Sciatic nerve (tissue), 2 donors: Measurements from ENCODE around the gene CEP112. TPM values are rescaled to one million over a fixed set of nuclear protein-coding genes. Genes with fewer than 3 reads are reported as not detected.

Source experiments
- ATAC-seq: fragments of 200-7000 bp; cut with Tn5 transposase; one replicate; pipeline ENCODE4 v1.9.1; 2020; ENCODE audit warnings: mild to moderate bottlenecking, moderate library complexity
- DNase-seq: peaks from one replicate; pipeline ENCODE4 v3.0.0-alpha.2; 2020; ENCODE audit warnings: low spot score
- intact Hi-C: fragments of 100-400 bp; cut with DNase I; formaldehyde crosslinking; loops from one replicate; pipeline ENCODE4 v1.14.2; 2022
- total RNA-seq: library from RNA; stranded (reverse); fragmentation: NEBNext Ultra II Directional; extraction: Animal tissue kit (Norgen Biotek cat#: 25700); gene quantifications from one replicate; pipeline ENCODE4 v1.2.1, GENCODE V29; 2021
- donor health status: DM: no; HTN: no; CAD: no.
- donor health status: DM: no; HTN: no; CAD: no.

CEP112 gene
- total RNA-seq, 1 donor from 2014 or later = 64.9 TPM

DNA sequence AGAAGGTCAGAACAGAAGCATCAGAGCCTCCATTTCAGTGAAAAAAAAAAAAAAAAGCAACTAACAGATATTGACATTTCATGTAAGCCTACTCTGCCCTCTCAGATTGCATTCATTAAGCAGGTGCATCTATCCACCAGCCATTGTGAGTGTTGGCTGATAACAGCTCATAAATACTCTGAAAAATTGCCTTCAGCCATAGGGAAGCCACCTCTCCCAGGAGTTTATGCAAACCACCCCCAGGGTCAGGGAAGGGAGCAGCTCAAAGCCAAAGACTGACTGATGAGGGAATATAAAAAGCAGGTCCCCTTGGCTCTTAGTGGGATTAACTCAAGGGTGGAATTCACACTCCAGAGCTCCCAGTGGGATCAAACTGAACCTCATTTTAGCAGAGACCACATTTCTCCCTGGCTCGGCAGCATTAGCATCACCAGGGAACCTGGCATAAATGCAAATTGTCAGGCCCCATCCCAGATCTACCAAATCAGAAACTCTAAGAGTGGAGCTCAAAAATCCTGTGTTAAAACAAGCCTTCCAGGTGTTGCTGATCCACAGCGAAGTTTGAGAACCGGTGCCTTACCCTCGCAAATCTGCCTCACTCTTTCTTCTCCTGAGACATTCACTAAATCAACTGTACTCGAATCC lies 23.1 kb upstream of the CEP112 start:
- ATAC-seq (no peak), DNase-seq (no peak)
- intact Hi-C loops = no loop called here

DNA sequence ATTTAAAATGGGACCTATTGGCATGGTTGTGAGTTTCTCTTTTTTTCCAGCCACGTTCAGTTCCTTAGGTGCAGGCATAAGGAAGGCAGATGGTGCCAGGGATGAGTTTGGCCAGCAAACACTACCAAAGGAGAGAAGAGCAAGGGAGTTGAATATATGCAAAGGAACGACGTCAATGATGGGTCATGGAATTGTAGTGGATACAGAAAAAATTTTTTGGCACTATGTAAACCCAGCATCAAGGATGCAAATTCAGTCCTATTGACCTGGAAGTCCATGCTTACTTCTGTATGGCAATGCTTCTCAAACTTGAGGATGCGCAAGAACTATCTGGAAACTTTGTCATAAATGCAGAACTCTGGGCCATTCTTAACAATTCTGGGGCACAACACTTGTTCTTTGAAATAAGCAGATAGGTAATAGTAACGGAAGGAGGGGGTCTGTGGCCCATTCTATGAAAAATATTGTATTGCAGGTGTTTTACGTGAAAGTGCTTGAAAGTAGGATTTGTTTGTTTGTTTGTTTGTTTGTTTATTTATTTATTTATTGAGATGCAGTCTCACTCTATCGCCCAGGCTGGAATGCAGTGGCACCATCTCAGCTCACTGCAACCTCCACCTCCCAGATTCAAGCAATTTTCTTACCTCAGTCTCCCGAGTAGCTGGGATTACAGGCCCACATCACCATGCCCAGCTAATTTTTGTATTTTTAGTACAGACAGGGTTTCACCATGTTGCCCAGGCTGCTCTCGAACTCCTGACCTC lies 19.3 kb upstream of the CEP112 start:
- intact Hi-C loops = no loop called here
- no peak for DNase-seq
- ATAC-seq = no peak

DNA sequence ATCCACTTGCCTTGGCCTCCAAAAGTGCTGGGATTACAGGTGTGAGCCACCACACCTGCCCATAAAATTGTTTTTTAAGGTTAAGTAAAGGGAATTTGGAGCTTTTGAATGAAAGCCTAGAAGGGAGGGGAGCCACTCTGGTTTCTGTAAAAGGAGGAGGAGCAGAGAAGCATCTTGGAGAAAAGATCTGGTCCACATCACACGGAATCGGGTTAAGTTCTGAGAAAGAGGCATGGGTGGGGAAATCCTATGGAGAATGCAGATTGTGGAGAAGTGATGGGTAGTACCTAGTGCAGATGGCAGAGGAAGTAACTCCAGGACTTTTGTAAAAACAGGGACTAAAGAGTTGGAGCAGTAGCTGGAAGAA lies 18.3 kb upstream of the CEP112 start:
- intact Hi-C loops = no loop called here
- DNase-seq (no peak), ATAC-seq (no peak)

DNA sequence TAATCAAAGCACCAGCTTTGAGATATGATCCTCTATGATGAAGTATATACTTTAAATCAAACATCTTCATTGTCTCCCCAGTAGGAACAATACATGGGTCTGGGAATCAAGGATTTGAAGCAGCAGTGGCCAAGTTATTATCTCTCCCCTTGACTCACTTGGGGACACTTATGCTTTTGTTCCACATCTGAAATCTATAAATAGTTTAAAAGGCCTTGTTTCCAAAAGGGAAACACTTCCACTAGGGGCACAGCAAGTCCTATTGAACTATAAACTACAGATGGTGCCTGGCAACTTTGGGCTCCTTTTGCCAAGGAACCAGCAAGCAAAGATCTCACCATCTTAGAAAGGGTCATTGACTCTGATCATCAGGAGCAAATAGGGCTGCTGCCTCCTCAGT lies 16.0 kb upstream of the CEP112 start:
- no peak for ATAC-seq
- intact Hi-C loops = loop anchor here (5.0 kb wide), 1 partner anchor 381 kb away; no protein-coding TSS in a partner anchor
- no peak for DNase-seq

DNA sequence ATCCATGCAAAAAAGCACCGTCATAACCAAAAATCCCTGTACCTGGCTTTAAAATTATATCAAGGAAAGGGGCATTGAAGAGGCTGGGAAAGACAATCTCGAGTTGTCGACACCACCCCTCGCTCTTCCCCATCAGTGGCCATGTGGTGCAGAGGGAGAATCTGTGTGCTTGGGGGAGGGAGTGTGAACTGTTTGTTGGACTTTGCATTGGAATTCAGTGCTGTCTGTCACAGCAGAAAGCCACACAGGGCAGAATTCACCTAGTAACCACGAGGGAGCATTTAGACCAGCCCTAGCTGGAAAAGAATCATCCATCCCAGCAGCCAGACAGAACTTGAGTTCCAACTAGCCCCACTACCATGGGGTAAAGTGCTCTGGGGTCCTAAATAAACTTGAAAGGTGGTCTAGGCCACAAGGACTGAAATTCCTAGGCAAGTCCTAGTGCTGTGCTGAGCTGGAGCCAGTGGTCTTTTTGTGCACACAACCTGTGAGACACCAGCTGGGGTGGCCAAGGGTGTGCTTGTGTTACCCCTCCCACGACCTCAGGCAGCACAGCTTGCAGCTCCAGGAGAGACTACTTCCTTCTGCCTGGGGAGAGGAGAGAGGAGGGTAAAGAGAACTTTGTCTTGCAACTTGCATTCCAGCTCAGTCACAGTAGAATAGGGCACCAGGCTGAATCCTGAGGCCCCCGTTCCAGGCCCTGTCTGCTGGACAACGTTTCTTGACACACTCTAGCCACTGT lies 11.5 kb upstream of the CEP112 start:
- ATAC-seq (no peak), DNase-seq (no peak)
- intact Hi-C loops = no loop called here

DNA sequence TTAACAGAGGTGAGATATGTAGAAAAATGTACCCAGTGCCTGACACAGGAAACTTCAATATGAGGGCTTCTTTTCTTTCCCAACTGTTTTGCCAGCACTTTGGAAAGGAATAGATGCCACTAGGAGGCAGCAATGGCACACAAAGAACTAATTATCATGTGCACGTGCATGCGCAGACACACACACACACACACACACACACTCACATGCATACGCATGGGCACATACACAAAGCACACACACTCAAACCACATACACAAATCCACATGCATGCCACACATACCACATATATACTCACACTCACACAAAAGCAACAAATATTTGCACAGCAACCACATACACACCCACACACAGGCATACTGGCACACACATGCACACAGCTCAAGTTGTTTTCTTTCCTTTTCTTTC lies 8.8 kb upstream of the CEP112 start:
- intact Hi-C loops = no loop called here
- DNase-seq (no peak), ATAC-seq (peak; percentile 69)

DNA sequence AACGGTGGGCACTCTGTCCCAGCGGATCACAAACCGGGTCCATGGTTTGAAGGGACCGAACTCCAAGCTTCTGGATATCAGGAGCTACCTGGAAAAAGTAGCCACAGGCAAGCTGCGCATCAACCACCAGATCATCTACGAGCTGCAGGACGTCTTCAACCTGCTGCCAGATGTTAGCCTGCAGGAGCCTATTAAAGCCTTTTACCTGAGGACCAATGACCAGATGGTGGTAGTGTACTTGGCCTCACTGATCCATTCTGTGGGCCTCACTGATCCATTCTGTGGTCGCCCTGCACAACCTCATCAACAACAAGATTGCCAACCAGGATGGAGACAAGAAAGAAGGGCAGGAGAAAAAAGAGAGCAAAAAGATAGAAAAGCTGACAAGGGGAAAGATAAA lies 6.3 kb upstream of the CEP112 start:
- ATAC-seq = no peak
- intact Hi-C loops = no loop called here
- DNase-seq = no peak

DNA sequence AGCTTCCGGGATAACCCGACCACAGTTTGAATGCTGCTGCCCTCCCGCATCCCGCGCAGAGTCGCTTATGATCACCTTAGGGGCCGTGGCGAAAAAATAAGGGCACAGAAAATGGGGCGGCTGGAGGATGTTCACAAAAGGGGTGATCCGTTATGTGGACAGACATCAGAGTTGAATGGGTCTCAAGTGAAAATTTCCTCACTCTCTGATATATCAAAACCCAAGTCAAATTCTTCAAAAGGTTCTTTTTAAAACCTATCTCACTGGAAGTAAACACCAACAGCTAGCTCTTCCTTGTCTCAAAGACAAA lies 400 bp upstream of the CEP112 start:
- ATAC-seq (peak; percentile 56), DNase-seq (no peak)
- intact Hi-C loops = no loop called here

DNA sequence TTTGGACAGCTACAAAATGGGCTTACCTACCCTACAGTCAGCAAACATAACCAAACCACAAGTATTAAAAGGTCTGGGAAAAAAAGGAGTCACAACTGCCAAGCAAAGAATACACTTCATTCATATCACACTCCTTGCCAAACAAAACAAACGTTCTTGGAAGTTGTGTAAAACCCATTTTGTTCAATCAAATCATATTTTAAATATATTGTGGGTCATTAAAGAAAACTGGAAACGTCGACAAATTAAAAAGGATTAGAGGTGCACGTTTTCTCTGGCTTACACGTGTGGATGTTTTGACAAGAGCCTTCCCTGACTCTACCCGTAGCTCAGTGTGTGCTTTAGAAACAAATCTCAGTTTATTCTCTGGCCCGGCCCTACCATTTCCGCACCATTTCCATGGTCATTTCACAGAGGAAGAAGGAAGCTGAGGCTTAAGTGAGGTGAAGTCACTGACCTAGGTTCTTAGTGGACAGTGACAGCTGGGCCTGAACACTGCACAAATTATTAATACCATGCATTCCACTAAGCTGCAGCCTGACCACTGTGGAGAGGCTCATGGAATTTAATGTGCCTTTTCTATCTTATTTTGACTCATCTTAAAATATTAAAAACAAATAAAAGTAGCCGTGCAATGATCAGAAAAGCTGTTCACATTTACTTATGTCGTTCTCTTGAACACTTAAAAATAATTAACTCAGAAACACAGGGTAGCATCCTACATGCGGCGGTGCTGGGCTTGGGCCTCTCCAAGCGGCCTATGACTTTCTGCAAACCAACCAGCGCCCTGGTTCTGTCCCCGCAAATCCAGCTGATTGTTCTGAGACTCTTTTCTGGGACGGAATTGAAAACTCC lies 968 bp downstream of the CEP112 start:
- ATAC-seq (peak; percentile 56), DNase-seq (no peak)
- intact Hi-C loops = no loop called here

DNA sequence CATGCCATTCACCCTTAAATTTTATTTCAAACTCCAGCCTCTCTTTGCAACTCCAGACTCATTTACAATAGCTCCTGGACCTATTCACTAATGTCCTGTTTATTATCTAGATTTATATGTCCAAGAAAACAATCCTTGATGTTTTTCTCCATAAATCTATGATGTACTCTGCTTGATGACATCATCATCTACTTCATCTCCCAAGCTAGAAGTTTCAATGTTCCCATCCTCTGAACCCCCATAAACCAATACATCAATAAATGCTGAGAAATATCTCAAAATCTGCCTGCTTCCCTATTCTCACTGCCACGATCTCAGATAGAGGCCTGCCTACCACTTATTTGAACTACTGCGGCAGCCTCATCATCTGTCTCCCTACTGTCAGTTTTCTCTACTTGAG lies 4.2 kb downstream of the CEP112 start:
- DNase-seq = no peak
- ATAC-seq = no peak
- intact Hi-C loops = no loop called here

DNA sequence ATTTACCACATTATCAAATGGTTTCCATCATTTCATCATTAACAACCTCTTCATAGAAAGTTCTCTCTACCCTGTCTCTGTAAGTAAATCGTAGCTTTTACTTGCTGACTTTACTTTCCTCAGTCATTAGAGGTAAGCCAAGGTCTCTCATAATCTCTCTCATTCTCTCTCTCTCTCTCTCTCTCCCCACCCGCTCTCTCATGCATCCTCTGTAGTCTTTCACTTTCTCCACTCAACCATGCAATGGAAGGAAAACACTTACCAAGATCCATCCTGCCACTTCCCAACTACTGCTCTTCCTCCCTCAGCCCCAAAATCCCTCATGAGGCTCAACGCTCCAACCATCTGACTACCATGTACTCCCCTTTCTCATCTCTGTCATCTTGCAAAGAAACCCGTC lies 6.1 kb downstream of the CEP112 start:
- ATAC-seq (no peak), DNase-seq (no peak)
- intact Hi-C loops = no loop called here

DNA sequence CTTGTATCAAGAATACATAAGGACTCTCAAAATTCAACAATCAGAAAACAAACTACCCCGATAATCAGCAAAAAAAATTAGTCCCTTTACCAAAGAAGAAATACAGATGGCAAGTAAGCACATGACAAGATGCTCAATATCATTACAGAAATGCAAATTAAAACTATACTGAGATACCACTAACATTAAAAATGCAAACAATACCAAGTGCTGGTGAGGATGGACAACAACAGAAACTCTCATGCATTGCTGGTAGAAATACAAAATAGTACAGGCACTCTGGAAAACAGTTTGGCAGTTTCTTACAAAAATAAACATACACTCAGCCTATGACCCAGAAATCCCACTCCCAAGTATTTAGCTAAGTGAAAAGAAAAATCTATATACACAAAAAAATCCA lies 7.5 kb downstream of the CEP112 start:
- ATAC-seq = no peak
- no peak for DNase-seq
- intact Hi-C loops = no loop called here

DNA sequence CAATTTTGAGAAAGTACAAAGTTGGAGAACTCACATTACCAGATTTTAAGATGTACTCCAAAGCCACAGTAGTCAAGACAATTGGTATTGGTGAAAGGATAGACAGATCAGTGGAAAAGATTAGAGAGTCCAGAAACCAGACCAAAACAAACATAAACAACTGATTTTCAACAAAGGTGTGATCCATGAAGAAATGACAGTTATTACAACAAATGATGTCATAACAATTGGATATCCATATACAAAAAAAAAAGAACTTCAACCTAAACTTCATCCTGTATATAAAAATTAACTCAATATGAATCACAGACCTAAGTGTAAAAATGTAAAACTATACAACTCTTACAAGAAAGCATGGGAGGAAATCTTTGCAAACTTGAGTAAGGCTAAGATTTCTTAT lies 8.4 kb downstream of the CEP112 start:
- intact Hi-C loops = no loop called here
- ATAC-seq = no peak
- no peak for DNase-seq

DNA sequence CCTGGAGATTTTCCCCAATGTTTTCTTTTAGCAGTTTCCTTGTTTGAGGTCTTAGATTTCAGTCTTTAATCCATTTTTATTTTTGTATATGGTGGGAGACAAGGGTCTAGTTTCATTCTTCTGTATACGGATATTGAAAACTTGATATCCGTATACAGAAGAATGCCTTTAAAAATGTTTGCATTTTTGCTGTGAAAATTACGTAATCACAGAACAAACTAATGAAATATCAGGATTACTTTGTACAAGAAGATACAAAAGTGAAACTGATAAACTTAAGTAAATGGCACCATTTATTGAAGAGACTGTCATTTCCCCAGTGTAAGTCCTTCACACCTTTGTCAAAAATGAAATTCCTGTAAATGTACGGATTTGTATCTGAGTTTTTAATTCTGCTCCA lies 13.3 kb downstream of the CEP112 start:
- DNase-seq = no peak
- ATAC-seq = no peak
- intact Hi-C loops = no loop called here

DNA sequence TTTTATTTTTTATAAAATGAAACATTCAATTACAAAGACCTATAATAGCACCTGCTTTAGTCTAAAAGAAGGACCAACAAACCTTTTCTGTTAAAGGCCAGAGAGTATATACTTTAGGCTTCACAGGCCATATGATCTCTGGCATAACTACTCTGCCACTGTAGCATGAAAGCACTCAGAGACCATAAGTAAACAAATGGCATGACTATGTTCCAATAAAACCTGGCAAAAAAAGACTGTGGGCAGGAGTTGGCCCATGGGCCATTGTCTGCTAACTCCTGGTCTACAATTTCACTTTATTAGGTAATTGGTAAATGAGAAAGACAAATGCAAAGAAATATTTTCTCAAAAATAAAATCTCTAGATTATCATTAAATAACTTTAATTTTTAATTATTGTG lies 14.9 kb downstream of the CEP112 start:
- ATAC-seq (no peak), DNase-seq (no peak)
- intact Hi-C loops = no loop called here

DNA sequence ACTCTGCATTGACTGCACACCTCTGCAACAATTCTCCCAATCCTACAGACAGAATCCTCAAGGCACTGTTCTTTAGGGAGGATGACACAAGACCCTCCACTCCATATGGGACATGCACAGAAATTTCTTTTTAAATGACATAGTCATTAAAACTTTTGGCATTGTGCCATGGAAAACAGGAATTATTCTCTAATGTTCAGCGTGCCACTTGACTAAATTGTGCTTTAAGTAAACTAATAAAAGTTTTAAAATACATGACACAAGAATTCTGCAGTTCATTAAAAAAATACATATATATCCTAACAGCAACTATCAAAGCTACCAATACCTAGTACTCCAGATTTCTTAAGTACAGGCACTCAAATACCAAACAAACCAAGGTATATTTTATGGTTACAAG lies 16.0 kb downstream of the CEP112 start:
- DNase-seq (no peak), ATAC-seq (no peak)
- intact Hi-C loops = no loop called here

DNA sequence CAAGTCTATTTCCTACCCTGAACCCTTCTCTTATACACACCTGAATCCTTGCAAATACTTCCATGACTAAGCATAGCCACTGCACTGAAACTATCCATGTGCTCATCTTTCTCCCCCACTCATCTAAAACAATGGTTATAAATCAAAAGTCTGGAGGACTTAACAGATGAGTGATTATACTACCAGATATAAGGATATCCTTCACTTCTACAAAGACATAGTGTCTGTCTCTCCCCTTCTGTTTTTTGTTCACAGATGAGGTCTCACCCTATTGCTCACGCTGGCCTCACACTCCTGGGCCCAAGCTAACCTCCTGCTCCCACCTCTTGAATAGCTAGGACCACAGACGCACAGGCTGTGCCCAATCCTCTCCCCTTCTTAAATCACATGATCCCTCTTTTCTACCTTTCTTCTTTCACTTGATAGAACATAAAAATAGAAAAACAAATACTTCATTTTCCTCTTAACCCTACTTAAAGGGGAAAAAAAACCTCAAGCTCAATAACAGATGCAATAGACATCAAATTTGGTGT lies 19.2 kb downstream of the CEP112 start:
- intact Hi-C loops = no loop called here
- ATAC-seq = no peak
- no peak for DNase-seq

DNA sequence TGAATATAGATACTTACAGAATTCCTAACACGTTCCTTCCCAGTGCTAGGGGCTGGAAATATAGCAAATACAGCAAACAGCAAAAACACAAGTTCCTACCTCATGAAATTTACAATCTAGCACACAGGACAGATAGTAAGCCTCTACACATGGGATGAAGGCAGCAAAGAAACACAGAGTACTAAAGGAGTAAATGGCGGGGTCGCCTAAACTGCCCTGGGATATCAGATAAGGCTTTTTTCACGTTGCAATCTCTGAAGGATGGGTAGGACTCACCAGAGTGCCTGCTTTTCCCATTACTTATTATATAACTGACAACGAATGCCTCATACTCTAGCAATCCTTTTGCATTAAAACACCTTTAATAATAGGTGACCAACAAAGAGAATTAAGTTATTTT lies 19.8 kb downstream of the CEP112 start:
- ATAC-seq (no peak), DNase-seq (no peak)
- intact Hi-C loops = no loop called here

DNA sequence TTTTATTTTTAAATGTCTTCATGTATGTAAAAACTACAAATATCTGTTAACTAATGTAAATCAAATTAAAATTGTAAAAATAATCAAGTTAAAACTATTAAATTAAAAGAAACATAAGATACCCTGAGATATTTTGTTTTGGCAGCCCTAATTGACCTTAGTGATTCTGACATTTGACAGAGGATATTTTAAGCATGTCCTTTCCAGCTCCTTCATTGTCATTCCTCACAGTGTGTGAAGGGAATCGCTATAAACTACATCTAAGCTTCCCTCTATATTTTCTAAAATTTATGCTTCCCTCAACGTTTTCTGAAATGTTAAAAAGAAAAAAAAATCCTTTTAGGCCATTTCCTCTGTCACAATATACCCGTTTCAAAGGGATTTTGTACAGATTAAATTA lies 20.2 kb downstream of the CEP112 start:
- ATAC-seq = no peak
- no peak for DNase-seq
- intact Hi-C loops = no loop called here
